Right lobe of liver (tissue), 6 donors: ENCODE measurements around the gene SLC9A5. TPM values are rescaled to one million over a fixed set of nuclear protein-coding genes. Genes with fewer than 3 reads are reported as not detected.

Source experiments
- ATAC-seq, 4 donors: fragments of 200-7000 bp; cut with Tn5 transposase; one replicate each; pipeline ENCODE4 v1.9.1; 2020; ENCODE audit warnings: mild to moderate bottlenecking in 4 of 4, moderate library complexity in 4 of 4
- DNase-seq, 3 donors: peaks; one replicate each; pipeline ENCODE4 v3.0.0-alpha.2; 2020
- H3K27ac ChIP-seq, 3 donors: fragments of 200-600 bp; one replicate each; pipeline ENCODE4 v1.8.0; 2022
- H3K27me3 ChIP-seq, 2 donors: fragments of 200-600 bp; one replicate each; pipeline ENCODE4 v1.8.0; 2022
- H3K36me3 ChIP-seq, 4 donors: fragments of 200-600 bp; sonication (generic) in 1 of 4; one replicate each; pipeline versions ENCODE4 v1.5.1 to v1.8.0; 2017 to 2022; ENCODE audit warnings: control low read depth in 1 of 4
- H3K4me1 ChIP-seq, 4 donors: fragments of 200-600 bp; sonication (generic) in 1 of 4; one replicate each; pipeline versions ENCODE4 v1.5.1 to v1.8.0; 2017 to 2022; ENCODE audit warnings: control low read depth in 1 of 4
- H3K4me3 ChIP-seq, 3 donors: fragments of 200-600 bp; one replicate each; pipeline ENCODE4 v1.8.0; 2022
- H3K9me3 ChIP-seq, 4 donors: fragments of 200-600 bp; sonication (generic) in 1 of 4; one replicate each; pipeline versions ENCODE4 v1.5.1 to v1.8.0; 2017 to 2022; ENCODE audit warnings: control low read depth in 1 of 4
- CTCF ChIP-seq, 4 donors: fragments of 200-600 bp in 3 of 4; fragments of 450-650 bp in 1 of 4; IDR thresholded peaks; one replicate each; pipeline versions ENCODE4 v1.5.1 to v1.8.0; 2016 to 2022; ENCODE audit warnings: antibody characterized with exemption in 4 of 4, mild to moderate bottlenecking in 2 of 4
- POLR2A ChIP-seq: fragments of 450-650 bp; IDR thresholded peaks from one replicate; pipeline ENCODE4 v1.6.1; 2017; ENCODE audit warnings: antibody characterized with exemption, mild to moderate bottlenecking
- WGBS: methylation state at CpG from one replicate; pipeline ENCODE4 v1.1.6; 2018; ENCODE audit warnings: low coverage, low lambda C conversion rate; ENCODE audit not compliant: insufficient coverage; ENCODE audit errors: missing lambda C conversion rate; 5-methylcytosine and 5-hydroxymethylcytosine counted together
- intact Hi-C, 2 donors: fragments of 100-400 bp; cut with DNase I; formaldehyde crosslinking; loops; one replicate each; pipeline versions ENCODE4 v1.11.2 to v1.14.1; 2022
- total RNA-seq, 6 experiments: library from RNA; depleted of rRNA in 2 of 6; stranded (reverse); fragments of >200 nt in 2 of 6; fragmentation: NEBNext Ultra II Directional in 3 of 6; extraction: Animal tissue kit (Norgen Biotek cat#: 25700) in 3 of 6; gene quantifications; one replicate each; pipeline versions ENCODE4 v1.1.0 to v1.2.4, GENCODE V29; 2016 to 2023
- donor health status: DM: no; HTN: yes; CAD: no.
- donor health status: DM: no; HTN: no; CAD: no.
- donor health status: DM: no; HTN: no; CAD: no.
- donor health status: DM: no; HTN: yes; CAD: no.
- donor health status: DM: no; HTN: yes; CAD: no.

Gene SLC9A5
- total RNA-seq, 6 experiments from 2014 or later = 0.06 to 0.53 (median 0.15) TPM

- intact Hi-C loops = loop anchor here in 1 of 2 donors (5.0 kb wide), 1 partner anchor 37 kb away; the partner anchor contains the start of gene ELMO3
- ATAC-seq = no peak
- DNase-seq = no peak
- peaks cover 0 to 5% (median 0%) of the 10 kb centered on the region in 4 donors for H3K4me1 ChIP-seq
- TF ChIP-seq CTCF (IDR thresholded peaks at IDR 0.05) (no peak), POLR2A (no peak)
- H3K27me3 ChIP-seq = no peaks in the 10 kb centered on the region
- no CpG with 5 or more reads among the region's 10 CpGs for whole genome bisulfite sequencing
- H3K9me3 ChIP-seq = no peaks in the 10 kb centered on the region
- no peak overlapping the region for H3K4me3 ChIP-seq
- peaks cover 0 to 21% (median 0%) of the 10 kb centered on the region in 4 donors for H3K36me3 ChIP-seq
- no peak overlapping the region for H3K27ac ChIP-seq
Observed at GRCh38 chr16:67234180-67234597, 14.6 kb upstream of the SLC9A5 start.

DNA sequence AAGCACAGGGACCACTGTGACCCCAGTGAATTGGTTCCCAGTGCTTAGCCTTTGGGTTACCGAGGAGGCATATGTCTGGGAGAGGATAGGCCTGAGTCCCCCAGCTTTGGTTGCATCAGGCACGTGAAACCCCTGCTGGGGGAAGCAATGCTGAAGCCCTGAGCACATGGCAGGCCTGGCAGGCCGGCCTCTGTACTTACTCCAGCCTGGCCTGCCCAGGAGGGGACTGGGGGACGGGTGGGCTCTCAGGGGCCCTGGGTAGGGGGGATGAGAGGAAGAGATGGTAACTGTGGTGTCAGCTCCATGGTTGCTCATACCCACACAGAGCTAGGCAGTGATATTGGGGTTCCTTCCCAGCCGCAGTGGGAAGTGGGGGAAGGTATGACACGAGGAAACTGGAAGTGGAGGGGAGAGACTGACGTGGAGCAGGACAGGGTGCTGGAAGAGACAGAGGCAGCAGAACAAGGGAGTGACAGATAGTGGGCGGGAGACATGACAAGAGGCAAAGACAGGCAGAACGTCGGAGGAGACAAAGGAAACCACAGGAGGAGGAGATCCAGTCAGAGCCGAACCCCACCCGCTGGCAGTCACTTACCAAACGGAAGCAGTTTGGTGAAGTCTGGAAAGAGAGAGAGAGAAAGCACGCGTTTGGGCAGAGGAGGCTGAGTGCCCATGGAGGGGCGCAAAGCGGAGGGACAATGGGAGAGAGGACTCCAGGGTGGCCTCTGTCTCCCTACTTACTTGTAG is 12.8 kb upstream of the SLC9A5 start:
- peaks cover 0 to 11% (median 0%) of the 10 kb centered on the region in 4 donors for H3K4me1 ChIP-seq
- DNase-seq (no peak), ATAC-seq (no peak)
- no peaks in the 10 kb centered on the region for H3K9me3 ChIP-seq
- no peaks in the 10 kb centered on the region for H3K27me3 ChIP-seq
- 76% methylated on average over 12 of the region's 17 CpGs for WGBS
- no peak overlapping the region for H3K4me3 ChIP-seq
- H3K27ac ChIP-seq = no peak overlapping the region
- TF ChIP-seq POLR2A (no peak), CTCF (IDR thresholded peaks at IDR 0.05) (no peak)
- peaks cover 0 to 8% (median 0%) of the 10 kb centered on the region in 4 donors for H3K36me3 ChIP-seq
- intact Hi-C loops = no loop called here

GRCh38 chr16:67236563-67237395 is 12.0 kb upstream of the SLC9A5 start:
- ATAC-seq (peak in 3 of 4 donors; percentile 26 to 62 (median 30)), DNase-seq (peak; percentile 46 to 50 (median 47))
- Histone ChIP-seq H3K4me3 (no peak overlapping the region), H3K27ac (no peak overlapping the region), H3K36me3 (peaks cover 0 to 1% (median 0%) of the 10 kb centered on the region in 4 donors), H3K27me3 (no peaks in the 10 kb centered on the region), H3K4me1 (peaks cover 0 to 10% (median 0%) of the 10 kb centered on the region in 4 donors), H3K9me3 (no peaks in the 10 kb centered on the region)
- 91% methylated on average over 15 of the region's 50 CpGs for WGBS
- TF ChIP-seq POLR2A = no peak
- TF ChIP-seq CTCF (IDR thresholded peaks at IDR 0.05) = no peak
- intact Hi-C loops = no loop called here

- no peaks in the 10 kb centered on the region for H3K27me3 ChIP-seq
- no peak overlapping the region for H3K27ac ChIP-seq
- peaks cover 0 to 14% (median 0%) of the 10 kb centered on the region in 4 donors for H3K4me1 ChIP-seq
- intact Hi-C loops = no loop called here
- no peaks in the 10 kb centered on the region for H3K36me3 ChIP-seq
- no peak overlapping the region for H3K4me3 ChIP-seq
- no peaks in the 10 kb centered on the region for H3K9me3 ChIP-seq
- DNase-seq = peak in 1 of 3 donors; percentile 44
- 80% methylated on average over 1 of the region's 16 CpGs for WGBS
- no peak for ATAC-seq
- TF ChIP-seq POLR2A (no peak), CTCF (IDR thresholded peaks at IDR 0.05) (no peak)
Observed at GRCh38 chr16:67237396-67238277, 11.1 kb upstream of the SLC9A5 start.
